GM12872 (cell line): Measurements from ENCODE around the gene SYTL5.

Source experiments
- TF ChIP-seq, protein P1 (sequence below): IDR thresholded peaks from 3 replicates; pipeline ENCODE4 v1.5.1; 2011; ENCODE audit warnings: low read depth, mild to moderate bottlenecking, low read length, moderate library complexity; ENCODE audit not compliant: insufficient read depth

The SYTL5 gene

GRCh38 chrX:37984880-37985279 is 21.5 kb upstream of the SYTL5 start:
- TF ChIP-seq, protein P1, sequence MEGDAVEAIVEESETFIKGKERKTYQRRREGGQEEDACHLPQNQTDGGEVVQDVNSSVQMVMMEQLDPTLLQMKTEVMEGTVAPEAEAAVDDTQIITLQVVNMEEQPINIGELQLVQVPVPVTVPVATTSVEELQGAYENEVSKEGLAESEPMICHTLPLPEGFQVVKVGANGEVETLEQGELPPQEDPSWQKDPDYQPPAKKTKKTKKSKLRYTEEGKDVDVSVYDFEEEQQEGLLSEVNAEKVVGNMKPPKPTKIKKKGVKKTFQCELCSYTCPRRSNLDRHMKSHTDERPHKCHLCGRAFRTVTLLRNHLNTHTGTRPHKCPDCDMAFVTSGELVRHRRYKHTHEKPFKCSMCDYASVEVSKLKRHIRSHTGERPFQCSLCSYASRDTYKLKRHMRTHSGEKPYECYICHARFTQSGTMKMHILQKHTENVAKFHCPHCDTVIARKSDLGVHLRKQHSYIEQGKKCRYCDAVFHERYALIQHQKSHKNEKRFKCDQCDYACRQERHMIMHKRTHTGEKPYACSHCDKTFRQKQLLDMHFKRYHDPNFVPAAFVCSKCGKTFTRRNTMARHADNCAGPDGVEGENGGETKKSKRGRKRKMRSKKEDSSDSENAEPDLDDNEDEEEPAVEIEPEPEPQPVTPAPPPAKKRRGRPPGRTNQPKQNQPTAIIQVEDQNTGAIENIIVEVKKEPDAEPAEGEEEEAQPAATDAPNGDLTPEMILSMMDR, result no peak

DNA sequence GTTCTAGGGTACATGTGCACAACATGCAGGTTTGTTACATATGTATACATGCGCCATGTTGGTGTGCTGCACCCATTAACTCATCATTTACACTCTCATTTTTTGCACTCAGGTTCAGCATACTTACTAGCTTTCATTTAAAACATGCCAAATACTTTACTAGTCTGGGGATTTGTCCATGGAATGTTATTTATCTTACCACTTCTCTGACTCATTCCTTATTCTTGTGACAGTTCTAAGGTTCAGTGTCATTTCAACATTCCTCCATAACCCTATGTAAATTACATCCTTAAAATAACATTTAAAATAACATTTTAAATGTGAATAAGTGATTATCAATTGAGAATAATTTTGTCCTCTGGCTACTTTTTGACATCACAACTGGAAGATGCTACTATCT is 19.5 kb upstream of the SYTL5 start:
- TF ChIP-seq, protein P1, result no peak

DNA sequence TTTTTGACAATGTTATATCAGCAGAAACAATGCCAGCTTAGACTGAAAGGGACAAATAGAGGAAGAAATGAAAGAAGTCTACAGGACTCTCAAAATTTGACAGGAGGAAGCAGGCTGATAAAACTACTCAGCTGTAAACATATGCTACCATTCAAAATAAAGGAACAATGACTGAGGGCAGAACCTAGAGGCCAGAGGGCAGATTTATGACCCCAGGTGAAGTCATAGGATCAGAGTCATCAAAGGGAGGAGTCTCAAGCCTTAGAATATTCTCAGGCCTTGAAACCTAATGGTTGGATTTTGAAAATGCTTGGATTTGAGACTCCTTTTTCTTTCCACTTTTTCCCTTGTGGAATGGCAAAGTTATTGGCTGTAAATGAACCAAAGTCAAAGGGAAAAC is 17.0 kb upstream of the SYTL5 start:
- TF ChIP-seq, protein P1, result no peak

DNA sequence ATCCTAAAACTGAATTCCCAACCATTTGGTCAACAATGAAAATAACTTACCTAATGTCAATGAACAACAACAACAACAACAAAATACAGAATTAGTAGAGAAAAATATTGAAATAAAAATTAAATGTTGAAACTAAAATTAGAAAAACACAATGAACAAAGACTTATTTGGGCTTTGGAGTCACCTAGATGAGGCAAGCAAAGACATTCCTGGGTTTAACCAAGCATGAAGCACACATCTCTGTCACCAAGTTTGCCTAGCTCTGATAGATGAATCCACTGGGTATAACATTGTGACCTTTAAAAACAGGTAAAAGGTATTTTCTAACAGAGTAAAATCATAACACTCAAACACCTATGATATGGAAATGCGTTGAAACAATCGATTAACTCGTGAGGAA is 13.2 kb upstream of the SYTL5 start:
- TF ChIP-seq, protein P1, result no peak

DNA sequence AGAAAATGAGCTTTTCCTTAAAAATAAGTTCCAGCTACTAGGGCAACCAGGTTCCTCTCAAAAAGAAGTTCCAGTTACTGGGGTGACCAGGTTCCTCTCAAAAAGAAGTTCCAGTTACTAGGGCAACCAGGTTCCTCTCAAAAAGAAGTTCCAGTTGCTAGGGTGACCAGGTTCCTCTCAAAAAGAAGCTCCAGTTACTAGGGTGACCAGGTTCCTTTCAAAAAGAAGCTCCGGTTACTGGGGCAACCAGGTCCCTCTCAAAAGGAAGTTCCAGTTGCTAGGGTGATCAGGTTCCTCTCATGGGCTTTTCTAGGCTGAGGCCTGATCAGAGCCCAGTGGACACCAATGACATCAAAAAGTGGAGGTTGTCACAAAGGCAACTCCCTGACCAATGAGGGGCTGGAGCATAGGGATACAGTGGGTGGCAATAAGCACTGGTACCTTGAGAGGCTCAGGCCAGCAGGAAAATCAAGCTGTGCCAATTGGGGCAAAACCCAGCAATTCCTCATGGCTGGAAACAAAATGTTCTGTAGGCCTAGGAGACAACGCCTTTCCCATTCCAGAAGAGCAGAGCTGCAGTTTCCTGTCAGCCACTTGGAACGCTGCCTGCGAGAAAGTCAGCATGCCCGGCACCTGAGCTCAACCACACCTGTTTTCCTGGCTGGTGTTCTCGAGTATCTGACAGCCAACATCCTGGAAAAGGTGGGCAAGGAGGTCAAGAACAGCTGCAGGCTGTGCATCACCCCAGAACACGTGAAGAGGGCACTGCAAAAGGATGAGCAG is 12.3 kb upstream of the SYTL5 start:
- TF ChIP-seq, protein P1, result no peak

DNA sequence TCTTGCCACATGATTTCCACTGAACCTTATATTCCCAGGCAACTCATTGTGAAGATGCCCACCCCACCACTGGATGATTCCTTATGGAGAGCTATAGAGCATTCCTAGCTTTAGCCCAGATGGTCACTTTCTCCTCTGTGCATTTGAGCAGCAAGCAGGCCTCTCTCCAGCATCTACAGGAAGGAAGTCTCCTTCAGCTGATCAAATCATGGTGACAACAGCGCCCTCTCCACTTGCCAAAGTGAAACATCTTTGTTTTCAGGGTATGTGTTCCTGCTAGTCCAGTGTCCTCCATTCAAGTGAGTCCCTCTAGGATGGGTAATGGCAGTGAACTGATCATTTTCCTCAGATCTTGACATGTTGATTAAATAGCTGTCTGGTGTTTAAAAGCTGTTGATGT is 10.9 kb upstream of the SYTL5 start:
- TF ChIP-seq, protein P1, result no peak

DNA sequence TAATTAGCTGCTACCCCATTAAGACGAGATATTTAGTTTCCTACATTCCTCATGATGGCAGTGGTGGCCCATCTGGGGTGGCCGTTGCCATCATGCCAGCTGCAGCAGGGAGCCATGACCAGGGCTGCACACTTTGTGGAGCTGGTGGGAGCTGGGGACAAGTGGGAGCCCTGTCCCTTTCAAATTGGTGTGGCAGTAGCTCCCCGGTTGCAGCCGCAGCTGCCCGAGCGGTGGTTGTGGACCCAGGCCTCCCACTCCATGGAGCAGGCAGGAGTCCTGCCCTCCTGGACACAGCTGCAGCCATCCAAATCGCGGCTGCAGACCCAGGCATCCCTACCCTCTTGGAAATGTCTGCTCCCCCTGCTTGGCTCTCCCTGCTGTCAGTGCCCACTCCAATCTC is 9.3 kb upstream of the SYTL5 start:
- TF ChIP-seq, protein P1, result no peak
